Right lobe of liver (tissue), 4 donors: ENCODE results near the gene PHLDA2.

Experiments
- CTCF ChIP-seq, 4 donors: fragments of 200-600 bp in 3 of 4; fragments of 450-650 bp in 1 of 4; IDR thresholded peaks; one replicate each; pipeline versions ENCODE4 v1.5.1 to v1.8.0; 2016 to 2022; ENCODE audit warnings: antibody characterized with exemption in 4 of 4, mild to moderate bottlenecking in 2 of 4
- POLR2A ChIP-seq: fragments of 450-650 bp; IDR thresholded peaks from one replicate; pipeline ENCODE4 v1.6.1; 2017; ENCODE audit warnings: antibody characterized with exemption, mild to moderate bottlenecking
- donor health status: DM: no; HTN: no; CAD: no.
- donor health status: DM: no; HTN: no; CAD: no.
- donor health status: DM: no; HTN: yes; CAD: no.

- TF ChIP-seq CTCF (IDR thresholded peaks at IDR 0.05) (no peak), POLR2A (no peak)
These were observed 47.2 kb downstream of the PHLDA2 start for GRCh38 chr11:2881981-2882375.
